Measurements from ENCODE around the gene YBX3. TPM values are rescaled to one million over a fixed set of nuclear protein-coding genes. Genes with fewer than 3 reads are reported as not detected.

YBX3 gene
- total RNA-seq, 3 donors from 2014 or later: 262 to 381 (median 290) TPM

DNA sequence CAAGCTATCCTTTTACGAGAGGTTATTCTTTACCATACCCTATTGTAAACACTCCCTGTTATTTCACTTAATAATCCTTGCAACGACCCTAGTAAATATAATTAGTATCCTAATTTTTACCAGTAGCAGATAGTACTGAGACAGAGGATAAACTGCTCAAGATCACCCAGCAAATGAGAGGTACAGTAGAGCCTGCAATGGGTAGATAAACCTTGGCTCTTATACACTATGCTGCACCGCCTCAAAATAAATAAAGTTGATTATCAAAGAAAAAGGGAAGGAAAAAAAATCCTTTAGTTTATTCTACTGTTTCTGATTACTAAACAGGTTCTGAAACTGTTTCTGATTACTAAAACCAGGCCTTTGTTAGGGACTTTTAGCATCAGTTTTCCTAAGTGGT, 22.5 kb downstream of the YBX3 start:
- TF ChIP-seq POLR2AphosphoS5 (IDR thresholded peaks at IDR 0.05) (no peak), POLR2A (IDR thresholded peaks at IDR 0.05) (no peak)
- TF ChIP-seq, protein P1, sequence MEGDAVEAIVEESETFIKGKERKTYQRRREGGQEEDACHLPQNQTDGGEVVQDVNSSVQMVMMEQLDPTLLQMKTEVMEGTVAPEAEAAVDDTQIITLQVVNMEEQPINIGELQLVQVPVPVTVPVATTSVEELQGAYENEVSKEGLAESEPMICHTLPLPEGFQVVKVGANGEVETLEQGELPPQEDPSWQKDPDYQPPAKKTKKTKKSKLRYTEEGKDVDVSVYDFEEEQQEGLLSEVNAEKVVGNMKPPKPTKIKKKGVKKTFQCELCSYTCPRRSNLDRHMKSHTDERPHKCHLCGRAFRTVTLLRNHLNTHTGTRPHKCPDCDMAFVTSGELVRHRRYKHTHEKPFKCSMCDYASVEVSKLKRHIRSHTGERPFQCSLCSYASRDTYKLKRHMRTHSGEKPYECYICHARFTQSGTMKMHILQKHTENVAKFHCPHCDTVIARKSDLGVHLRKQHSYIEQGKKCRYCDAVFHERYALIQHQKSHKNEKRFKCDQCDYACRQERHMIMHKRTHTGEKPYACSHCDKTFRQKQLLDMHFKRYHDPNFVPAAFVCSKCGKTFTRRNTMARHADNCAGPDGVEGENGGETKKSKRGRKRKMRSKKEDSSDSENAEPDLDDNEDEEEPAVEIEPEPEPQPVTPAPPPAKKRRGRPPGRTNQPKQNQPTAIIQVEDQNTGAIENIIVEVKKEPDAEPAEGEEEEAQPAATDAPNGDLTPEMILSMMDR (IDR thresholded peaks at IDR 0.05): no peak
- intact Hi-C loops (cut with DNase I; ENCODE audit: low total_unique reads): no loop called here
- Histone ChIP-seq H3K27me3 (no peaks in the 10 kb centered on the region), H3K4me1 (no peaks in the 10 kb centered on the region), H3K9me3 (no peaks in the 10 kb centered on the region), H3K36me3 (peaks cover 11% of the 10 kb centered on the region), H3K4me3 (no peak overlapping the region), H3K27ac (no peak overlapping the region)
- DNase-seq (ENCODE audit: low spot score in 2 of 2): no peak

DNA sequence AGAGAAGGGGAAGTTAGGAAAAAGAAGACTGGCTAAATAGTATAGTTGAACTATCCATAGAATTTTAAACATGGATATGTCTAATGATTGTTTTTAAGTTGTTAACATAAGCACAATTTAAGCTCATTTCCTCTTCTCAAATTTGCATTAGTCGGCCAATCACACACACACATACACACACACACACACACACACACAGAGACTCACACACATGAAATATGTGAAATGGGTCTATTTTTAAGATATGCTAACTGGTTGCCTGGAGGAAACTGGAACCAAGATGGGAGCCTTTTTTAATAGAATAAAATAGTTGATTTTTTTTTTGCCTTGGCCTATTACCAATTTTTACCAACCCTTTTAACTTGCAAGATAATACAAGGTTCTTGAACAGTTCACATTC, 25.3 kb downstream of the YBX3 start:
- H3K4me3 ChIP-seq: no peak overlapping the region
- H3K9me3 ChIP-seq: no peaks in the 10 kb centered on the region
- H3K36me3 ChIP-seq: peaks cover 11% of the 10 kb centered on the region
- intact Hi-C loops (cut with DNase I; ENCODE audit: low total_unique reads): no loop called here
- H3K4me1 ChIP-seq: no peaks in the 10 kb centered on the region
- no peak for DNase-seq (ENCODE audit: low spot score in 2 of 2)
- H3K27ac ChIP-seq: no peak overlapping the region
- no peaks in the 10 kb centered on the region for H3K27me3 ChIP-seq
- TF ChIP-seq POLR2AphosphoS5 (IDR thresholded peaks at IDR 0.05) (no peak), POLR2A (IDR thresholded peaks at IDR 0.05) (no peak)
- TF ChIP-seq, protein P1 (IDR thresholded peaks at IDR 0.05): no peak

DNA sequence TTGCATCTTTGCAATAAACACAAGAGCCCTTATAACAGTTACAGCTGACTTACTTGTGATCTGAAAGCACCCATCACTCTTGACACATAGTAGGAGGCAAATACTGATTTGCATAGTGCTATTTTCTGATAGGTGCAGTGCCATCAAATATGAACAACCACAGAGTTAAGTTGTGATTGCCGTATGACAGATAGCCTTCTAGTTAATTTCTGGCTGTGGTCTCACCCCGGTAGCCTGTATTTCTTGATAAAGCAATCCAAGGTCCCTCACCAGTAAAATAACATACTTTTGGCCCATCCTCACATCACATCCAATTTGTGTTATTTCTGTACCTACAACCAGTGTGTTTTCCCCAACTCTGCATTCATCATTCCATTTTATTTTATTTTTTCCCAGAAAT, 26.0 kb downstream of the YBX3 start:
- no peak for DNase-seq (ENCODE audit: low spot score in 2 of 2)
- H3K27ac ChIP-seq: no peak overlapping the region
- intact Hi-C loops (cut with DNase I; ENCODE audit: low total_unique reads): no loop called here
- H3K9me3 ChIP-seq: no peaks in the 10 kb centered on the region
- peaks cover 11% of the 10 kb centered on the region for H3K36me3 ChIP-seq
- no peak overlapping the region for H3K4me3 ChIP-seq
- TF ChIP-seq POLR2AphosphoS5 (IDR thresholded peaks at IDR 0.05) (no peak), POLR2A (IDR thresholded peaks at IDR 0.05) (no peak)
- TF ChIP-seq, protein P1 (IDR thresholded peaks at IDR 0.05): no peak
- no peaks in the 10 kb centered on the region for H3K4me1 ChIP-seq
- H3K27me3 ChIP-seq: no peaks in the 10 kb centered on the region

DNA sequence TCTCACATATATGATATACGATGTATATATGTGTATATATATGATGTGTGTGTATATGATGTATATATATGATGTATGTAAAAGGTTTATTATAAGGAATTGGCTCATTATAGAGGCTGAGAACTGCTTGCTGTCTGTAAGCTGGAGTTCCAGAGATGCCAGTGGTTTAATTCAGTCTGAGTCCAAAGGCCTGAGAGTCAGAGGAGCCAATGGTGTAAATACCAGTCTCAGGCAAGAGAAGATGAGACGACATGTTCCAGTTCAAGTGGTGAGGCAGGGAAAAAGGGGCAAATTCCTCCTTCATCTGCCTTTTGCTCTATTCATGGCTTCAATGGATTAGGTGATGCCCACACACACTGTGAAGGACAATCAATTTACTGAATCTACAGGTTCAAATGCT, 32.2 kb downstream of the YBX3 start:
- Histone ChIP-seq H3K4me1 (no peaks in the 10 kb centered on the region), H3K27ac (no peak overlapping the region), H3K36me3 (no peaks in the 10 kb centered on the region), H3K4me3 (no peak overlapping the region), H3K9me3 (no peaks in the 10 kb centered on the region), H3K27me3 (no peaks in the 10 kb centered on the region)
- intact Hi-C loops (cut with DNase I; ENCODE audit: low total_unique reads): no loop called here
- DNase-seq (ENCODE audit: low spot score in 2 of 2): no peak
- no peak for TF ChIP-seq POLR2A (IDR thresholded peaks at IDR 0.05)
- TF ChIP-seq POLR2AphosphoS5 (IDR thresholded peaks at IDR 0.05): no peak
- TF ChIP-seq, protein P1 (IDR thresholded peaks at IDR 0.05): no peak

DNA sequence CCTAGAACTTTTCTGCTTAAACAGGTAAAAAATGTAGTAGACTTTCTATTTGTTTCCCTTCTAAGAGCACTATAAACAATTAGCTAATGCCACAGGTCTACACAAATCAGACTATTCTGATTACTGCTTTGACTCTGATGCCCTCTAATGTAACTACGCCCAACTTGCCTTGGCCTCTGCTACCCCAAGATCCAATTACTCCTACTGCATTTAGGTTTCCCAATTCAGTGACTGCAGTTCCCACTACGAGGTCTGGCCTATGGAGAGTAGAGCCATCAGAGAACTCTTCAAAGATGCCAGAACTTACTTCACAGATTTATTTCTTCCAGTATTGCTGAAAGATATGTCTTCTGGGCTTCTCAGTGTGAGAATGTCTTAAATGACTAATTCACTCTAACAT, 34.0 kb downstream of the YBX3 start:
- DNase-seq (ENCODE audit: low spot score in 2 of 2): no peak
- H3K27me3 ChIP-seq: no peaks in the 10 kb centered on the region
- H3K36me3 ChIP-seq: no peaks in the 10 kb centered on the region
- no peak overlapping the region for H3K4me3 ChIP-seq
- TF ChIP-seq POLR2A (IDR thresholded peaks at IDR 0.05): no peak
- TF ChIP-seq, protein P1 (IDR thresholded peaks at IDR 0.05): no peak
- no peak for TF ChIP-seq POLR2AphosphoS5 (IDR thresholded peaks at IDR 0.05)
- intact Hi-C loops (cut with DNase I; ENCODE audit: low total_unique reads): no loop called here
- no peak overlapping the region for H3K27ac ChIP-seq
- no peaks in the 10 kb centered on the region for H3K4me1 ChIP-seq
- H3K9me3 ChIP-seq: no peaks in the 10 kb centered on the region
